ENCODE results near the gene LRRC8C. TPM values are rescaled to one million over a fixed set of nuclear protein-coding genes. Genes with fewer than 3 reads are reported as not detected.
A peak's percentile ranks its signal among the peaks of the same experiment; 100 is the strongest.
"Not testable (repeated sequence)": the region's sequence is repeated elsewhere in the genome, so short reads cannot be mapped to it uniquely, and the experiment has no call there.

LRRC8C gene
- total RNA-seq, 2 donors from 2014 or later: 1.8 to 3.2 TPM

DNA sequence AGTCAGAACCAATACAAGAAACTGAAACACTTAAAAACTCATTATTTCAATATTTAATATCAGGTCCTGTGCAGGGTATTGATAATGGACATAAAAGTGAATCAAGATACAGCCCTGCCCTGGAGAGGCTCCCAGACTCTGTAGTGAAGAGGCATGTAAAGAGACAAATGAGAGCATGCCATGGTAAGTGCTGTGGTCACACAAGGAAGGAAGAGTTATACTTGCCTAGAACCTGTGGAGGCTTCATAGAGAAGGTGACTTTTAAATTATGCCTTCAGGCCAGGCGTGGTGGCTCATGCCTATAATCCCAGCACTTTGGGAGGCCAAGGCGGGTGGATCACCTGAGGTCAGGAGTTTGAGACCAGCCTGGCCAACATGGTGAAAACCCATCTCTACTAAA lies 3.3 kb upstream of the LRRC8C start:
- DNase-seq; ATAC-seq; intact Hi-C loops (cut with DNase I, micrococcal nuclease): not testable (repeated sequence)

DNA sequence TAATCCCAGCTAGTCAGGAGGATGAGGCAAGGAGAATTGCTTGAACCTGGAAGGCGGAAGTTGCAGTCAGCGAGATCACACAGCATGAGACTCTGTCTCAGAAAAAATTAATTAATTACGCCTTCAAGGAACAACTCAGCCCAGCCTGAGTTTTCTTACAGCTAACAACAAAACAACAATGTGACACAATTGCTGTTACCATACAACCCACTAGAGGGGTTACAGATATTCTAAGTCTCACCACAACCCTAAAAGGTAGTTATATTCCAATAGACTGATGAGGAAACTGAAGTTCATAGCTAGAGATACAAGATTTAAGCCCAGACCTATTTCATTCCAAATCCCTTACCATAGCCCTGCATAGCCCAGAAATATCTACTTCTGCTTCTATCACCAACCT lies 2.9 kb upstream of the LRRC8C start:
- intact Hi-C loops (cut with DNase I, micrococcal nuclease): loop anchor here (10.0 kb wide), 1 partner anchor 135 kb away; no protein-coding TSS in a partner anchor
- ATAC-seq: no peak
- no peak for DNase-seq

DNA sequence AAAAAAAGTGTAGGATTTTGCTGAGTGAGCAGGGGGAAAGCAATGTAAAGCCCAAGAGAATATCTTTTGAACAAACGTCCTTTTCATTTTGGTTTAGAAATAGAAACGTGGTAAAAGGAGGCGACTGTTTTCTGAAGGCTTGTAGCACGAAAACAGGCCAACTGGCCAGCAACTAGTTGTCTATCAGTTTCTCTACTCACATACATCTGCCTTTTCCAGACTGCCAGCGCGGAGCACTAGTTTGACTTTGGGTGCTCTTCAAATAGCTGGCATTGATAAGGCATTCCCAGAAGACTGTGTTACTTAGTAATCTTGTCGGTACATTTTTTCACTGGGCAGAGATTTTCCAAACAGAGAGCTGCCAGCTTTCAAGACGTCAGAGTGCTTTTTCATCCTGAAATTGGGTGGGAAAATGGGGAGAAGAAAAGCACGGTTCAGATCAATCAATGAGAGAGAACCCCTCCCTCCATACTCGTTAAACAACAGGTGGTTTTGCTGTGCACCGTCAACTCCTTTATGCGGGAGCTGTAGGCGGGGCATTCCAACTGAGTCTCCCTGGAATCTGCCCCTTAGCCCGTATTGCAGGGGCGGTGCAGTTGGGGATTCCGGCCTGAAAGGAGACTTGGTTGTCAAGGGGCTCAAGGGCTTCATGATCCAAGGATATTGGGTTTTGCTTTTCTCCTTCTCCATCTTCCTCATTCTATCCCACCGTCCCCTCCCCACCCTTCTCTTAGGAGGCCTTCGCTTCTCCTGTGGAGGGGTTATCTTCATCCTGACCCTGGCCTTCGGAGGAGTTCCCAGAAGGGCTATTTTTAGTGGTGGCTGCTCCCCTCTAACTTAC lies 884 bp upstream of the LRRC8C start:
- intact Hi-C loops (cut with DNase I, micrococcal nuclease): loop anchor here (10.0 kb wide), 1 partner anchor 133 kb away; no protein-coding TSS in a partner anchor
- peak in 1 of 2 donors; percentile 18 for DNase-seq
- peak; percentile 19 for ATAC-seq

DNA sequence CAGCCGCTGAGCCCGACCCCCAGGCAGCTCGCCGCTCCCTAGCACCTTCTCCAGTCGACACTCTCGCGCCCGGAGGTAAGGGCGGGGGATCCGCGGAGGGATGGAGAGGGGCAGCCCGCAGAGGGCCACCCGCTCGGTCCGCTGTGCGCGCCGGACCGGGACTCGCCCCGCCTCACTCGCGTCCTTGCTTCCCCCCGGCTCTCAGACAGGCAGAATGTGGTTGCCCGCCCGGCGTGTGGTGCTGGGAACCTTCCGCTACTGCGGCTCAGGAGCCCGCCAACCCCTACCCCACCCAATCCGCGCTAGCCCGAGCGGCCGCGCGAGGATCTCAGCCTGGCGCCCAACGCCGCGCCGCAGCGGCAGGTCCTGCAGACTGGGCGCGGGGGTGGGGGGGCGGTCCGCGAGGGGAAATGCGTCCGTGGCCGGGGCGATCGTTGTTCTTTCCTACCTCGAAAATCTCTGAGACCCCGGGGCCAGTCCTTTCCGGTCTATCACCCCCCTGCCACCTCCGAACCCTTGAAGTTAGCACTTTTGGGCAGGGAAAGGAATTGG lies 404 bp downstream of the LRRC8C start:
- ATAC-seq: peak; percentile 67
- DNase-seq: peak; percentile 36 to 56
- intact Hi-C loops (cut with DNase I, micrococcal nuclease): loop anchor here (10.0 kb wide), 1 partner anchor 131 kb away; no protein-coding TSS in a partner anchor

DNA sequence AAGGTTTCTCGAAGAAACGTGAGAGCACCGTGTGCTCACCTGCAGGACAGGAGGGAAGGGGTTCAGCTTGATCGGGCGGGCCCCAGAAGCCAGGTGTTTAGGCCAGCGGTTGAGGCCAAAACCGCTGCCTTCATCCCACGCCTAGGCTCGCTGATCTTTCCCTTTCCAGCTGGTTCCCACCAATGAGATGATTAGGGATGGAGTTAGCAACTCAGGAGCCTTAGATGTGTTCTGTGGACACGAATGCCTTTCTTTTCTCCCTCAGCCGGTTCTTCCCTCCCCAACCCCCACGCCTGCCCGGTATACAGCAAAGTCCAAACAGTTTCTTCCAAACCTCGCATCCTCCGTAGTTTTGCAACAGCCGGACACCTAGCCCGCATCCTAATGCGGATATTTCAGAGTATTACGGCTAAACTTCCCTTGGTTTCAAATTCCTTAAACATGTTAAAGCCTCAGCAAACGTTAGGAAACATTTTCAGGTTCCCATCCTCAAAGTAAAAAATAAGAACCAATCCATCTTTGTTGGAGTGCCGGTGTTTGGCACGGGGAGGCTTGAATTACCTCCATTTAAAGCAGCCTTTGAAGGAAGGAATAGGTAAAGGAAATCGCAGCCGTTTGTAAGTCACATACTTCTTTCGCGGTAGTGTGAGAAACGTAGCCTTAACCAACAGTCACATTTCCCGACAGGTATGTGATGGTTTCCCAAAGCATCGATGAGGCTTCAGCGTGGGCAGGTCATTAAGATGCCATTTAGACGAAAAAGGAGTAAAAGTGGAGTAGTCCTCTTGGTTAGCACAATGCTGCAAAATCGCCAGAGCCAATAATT lies 1.1 kb downstream of the LRRC8C start:
- DNase-seq: peak in 1 of 2 donors; percentile 16
- intact Hi-C loops (cut with DNase I, micrococcal nuclease): loop anchor here (10.0 kb wide), 1 partner anchor 131 kb away; no protein-coding TSS in a partner anchor
- peak; percentile 15 for ATAC-seq

DNA sequence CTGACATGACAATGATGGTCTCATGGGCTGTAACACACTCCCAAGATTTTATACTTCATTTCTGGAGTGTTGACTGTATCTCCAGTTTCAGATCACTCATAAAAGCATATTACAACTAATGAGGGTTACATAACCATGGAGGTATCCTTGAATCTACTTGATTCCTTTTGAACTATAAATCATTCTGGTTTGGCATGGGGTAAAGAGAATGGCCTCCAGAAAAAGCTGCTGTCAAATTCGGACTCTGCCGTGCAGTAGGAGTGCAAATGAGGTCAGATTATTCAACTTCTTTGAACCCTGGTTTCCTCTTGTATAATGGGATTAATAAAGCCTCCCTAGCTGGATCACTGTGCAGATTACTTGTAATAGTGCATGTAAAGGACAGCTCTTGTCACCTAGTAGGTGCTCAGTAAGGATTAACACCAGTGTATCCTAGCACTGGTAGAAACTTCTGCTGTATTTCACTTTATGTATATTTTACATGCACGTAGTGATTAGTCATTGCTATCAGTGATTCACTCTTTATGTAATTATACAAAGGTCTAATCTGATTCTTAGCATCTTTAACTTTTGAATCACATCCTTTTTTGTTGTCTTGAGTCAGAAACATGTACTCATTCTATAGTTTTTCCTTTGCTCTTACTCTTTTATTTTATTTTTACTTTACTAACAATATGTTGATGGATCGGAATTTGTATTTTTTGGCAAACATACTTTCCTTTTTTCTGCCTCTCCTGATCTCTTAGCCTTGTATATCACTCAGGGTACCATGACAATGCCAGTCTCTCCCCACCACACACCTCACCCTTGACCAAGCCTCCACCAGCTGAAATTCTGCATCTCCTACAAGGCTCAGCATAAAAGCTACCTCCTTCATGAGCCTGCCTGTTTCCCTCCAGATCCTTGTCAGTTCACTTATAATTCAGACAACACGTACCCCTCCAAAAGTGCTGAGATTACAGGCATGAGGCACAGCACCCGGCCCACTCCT lies 3.2 kb downstream of the LRRC8C start:
- intact Hi-C loops (cut with DNase I, micrococcal nuclease): loop anchor here (10.0 kb wide), 1 partner anchor 129 kb away; no protein-coding TSS in a partner anchor
- ATAC-seq (no peak), DNase-seq (no peak)

DNA sequence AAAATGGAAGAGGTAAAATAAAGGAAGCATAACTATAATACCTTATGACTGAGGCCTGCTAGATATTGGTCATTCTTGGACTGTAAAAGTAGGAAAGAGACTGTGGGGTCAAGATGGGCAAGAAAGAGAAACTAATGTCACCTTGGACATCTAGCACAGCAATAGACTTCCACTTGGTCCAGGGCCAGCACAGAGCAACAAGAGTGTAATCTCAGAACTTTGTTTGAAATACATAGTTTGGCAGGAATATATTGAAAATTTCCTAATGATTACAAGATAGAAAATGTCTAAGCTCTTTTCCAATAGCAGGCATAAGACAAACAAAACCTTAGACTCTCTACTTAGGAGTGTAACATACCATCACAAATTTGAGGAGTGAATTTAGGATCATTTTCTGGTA lies 4.6 kb downstream of the LRRC8C start:
- intact Hi-C loops (cut with DNase I, micrococcal nuclease): loop anchor here (10.0 kb wide), 1 partner anchor 127 kb away; no protein-coding TSS in a partner anchor
- DNase-seq (no peak), ATAC-seq (no peak)

DNA sequence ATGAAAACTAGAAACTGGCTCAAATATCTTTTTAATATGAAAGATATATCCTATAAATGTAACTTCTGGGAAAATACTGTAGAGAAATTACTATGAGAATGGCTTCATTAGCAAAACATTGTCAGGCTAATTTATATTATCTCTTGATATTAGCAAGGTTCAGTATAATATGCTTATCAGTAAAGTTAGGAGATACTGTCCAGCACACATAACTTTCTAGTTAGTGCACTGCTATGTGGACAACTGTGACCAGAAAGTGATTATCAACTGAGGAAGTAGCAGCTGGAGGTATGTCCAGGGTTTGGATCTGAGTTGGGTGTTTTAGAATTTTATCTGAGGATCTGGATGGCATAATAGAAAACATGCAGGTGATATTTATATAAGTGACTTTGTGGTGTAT lies 7.5 kb downstream of the LRRC8C start:
- DNase-seq: no peak
- ATAC-seq: no peak
- intact Hi-C loops (cut with DNase I, micrococcal nuclease): no loop called here

DNA sequence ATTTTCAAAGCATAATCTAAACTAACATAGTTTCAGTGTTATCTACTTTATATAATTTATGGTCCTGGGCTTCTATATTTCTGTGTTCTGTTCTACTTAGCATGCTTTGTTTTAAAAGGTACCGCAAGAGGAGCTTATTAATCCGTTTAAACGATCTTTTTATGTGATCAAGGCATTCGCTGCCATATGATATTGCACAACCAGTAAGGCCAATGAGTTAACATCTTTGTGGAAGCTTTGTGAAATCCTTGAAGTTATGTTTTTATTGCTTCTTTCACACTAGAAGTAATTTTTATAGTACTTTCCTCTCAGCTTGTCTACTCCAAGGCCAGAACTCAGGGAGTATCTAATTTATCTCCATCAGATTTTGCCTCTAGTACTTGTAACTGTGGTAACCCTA lies 8.9 kb downstream of the LRRC8C start:
- no peak for DNase-seq
- ATAC-seq: no peak
- intact Hi-C loops (cut with DNase I, micrococcal nuclease): no loop called here

DNA sequence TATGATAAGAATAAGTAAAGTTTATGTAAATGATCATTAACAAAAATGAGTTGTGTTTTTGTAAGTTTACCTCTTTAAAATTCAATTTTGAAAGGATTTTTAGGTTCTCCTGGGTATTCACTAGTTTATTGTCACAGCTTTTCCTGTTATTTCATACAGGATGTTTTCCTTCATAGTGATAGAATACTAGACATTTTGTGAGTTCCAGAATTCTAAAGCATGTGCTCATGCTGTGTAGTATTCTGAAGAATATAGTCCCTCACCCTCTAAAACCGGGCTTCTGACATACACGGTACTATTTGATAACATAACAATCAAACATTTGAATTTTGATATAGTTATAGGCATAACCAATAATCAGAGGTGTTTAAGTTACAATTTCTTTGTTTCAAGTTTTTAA lies 10.7 kb downstream of the LRRC8C start:
- ATAC-seq: no peak
- intact Hi-C loops (cut with DNase I, micrococcal nuclease): no loop called here
- DNase-seq: no peak

DNA sequence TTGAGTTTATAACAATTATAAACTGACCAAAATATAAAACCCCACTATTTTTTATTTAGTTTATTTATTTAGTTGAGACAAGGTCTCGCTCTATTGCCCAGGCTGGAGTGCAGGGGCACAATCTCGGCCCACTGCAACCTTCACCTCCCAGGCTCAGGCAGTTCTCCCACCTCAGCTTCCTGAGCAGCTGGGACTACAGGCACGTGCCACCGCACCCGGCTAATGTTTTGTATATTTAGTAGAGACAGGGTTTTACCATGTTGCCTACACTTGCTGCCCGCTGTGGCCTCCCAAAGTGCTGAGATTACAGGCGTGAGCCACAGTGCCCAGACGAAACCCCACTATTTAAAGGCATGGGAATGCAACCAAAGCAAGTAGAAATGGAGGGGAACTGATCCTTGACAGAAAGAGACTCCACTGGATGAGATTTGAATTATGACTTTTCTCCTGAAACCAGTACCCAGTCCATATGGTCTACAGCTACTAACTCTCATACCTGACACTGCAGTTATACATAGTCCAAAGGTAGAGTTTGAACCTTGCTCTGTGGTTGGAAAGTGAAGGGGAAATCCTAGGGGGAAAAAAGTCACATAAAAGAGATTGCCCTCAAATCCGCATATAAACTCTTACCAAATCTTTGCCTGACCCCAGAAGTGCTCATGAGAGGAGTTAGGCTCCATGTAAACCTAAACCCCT lies 11.3 kb downstream of the LRRC8C start:
- DNase-seq: no peak
- no peak for ATAC-seq
- intact Hi-C loops (cut with DNase I, micrococcal nuclease): no loop called here

DNA sequence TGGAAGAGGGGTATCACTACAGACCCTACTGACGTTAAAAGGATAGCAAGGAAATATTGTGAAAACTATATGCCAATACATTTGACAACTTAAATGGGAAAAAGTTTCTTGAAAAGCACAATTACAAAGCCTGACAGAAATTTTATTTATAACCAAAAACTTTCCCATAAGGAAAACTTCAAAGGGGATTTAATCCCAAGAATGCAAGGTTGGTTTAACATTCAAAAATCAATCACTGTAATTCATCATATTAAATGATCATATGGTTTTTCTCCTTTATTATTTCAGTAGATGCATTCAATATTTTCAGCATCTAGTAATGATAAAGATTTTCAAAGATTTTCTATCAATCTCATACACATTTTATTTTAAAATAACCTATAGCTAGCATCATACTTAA lies 13.3 kb downstream of the LRRC8C start:
- intact Hi-C loops (cut with DNase I, micrococcal nuclease): no loop called here
- no peak for DNase-seq
- ATAC-seq: no peak

DNA sequence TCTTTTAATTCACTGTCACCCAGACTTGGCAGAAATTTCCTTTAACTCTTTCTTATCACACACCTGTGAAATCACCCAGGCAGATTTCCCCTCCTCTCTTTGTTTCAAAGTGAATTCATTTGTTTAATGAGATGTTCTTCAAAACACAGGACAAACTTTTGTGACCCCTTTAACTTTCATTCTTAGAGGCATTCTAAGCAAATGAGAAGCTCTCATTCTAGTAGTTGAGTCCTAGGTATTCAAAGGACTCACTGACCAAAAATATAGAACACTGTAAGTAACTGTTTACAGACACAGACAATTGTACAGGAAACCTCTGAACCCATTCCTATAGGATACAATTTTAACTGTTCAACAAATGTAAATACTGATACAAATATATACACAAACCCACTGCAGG lies 16.9 kb downstream of the LRRC8C start:
- DNase-seq (no peak), ATAC-seq (no peak)
- intact Hi-C loops (cut with DNase I, micrococcal nuclease): no loop called here

DNA sequence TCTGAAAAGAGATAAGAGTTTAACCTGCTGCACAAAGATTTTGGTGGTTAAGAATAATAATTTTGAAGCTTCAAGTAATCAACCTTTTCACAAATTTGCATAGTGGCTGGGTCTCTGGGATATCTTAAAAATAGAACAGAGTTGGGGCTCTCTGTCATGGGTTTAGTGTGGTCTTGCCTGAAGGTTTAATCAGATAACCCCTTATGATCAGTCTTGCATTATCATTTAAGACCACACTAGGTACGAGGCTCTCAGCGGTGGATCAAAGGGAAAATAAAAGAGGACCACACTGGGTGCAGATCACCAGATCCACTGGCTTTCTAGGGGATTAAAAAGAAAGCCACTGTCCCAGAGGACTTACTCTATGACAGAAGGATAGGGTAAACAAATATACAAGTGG lies 19.5 kb downstream of the LRRC8C start:
- ATAC-seq: no peak
- DNase-seq: no peak
- intact Hi-C loops (cut with DNase I, micrococcal nuclease): no loop called here

DNA sequence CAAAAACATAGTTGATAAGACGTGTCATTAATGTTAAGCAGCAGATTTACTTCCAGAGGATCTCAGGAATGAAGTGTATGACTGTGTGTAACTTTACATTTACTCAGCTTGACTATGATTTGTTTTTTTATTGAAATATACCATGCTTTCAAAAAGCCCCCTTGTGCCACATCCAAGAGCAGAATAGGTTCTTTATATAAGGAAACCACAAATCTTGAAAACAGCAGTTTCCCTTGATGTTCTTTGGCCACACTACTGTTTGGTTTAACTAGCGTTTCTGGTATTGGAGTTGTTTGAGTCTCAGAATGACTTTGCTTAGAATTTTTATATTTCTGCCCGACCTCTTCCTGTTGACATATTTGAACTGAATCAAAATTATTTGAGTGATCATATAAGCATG lies 25.0 kb downstream of the LRRC8C start:
- ATAC-seq (no peak), DNase-seq (no peak)
- intact Hi-C loops (cut with DNase I, micrococcal nuclease): no loop called here

DNA sequence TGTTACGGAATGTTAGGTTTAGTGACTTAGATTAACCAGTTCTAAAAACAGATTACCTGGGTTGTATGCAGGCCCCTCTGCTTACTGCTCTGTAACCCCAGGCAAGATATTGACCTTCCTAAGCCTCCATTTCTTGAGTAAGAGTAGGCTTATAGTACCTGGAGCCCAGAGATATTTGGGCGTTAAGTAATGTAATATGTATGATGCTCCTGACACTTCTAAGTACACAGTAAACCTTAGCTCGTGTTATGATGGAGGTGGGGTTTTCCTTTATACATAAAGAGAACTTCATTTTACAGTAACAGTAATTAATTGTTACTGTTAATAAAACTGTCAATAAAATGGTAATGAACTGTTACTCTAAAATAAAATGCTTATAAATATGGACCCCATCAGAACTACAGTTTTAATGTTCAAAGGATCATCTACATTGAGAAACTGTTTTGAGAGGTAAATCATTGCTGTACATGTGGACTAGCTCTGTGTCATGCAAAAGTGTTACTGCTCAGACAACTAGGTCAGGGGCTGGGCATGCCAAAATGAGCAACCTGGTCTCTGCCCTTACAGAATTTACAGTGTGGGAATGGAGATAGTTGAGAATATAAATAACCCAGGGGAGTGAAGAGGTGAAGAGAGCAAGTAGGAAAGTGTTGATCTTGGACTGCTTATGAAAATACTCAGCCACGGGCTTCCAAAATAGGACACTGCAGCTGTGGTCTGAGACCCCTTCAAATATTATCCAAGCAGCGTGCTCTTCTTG lies 26.6 kb downstream of the LRRC8C start:
- ATAC-seq (no peak), DNase-seq (no peak)
- intact Hi-C loops (cut with DNase I, micrococcal nuclease): no loop called here

Measured in left colon (tissue), 2 donors.